Hepatocyte (in vitro differentiated cells): ENCODE data around the gene GMEB2.

Source experiments
- CTCF ChIP-seq: fragments of 200-600 bp; sonication (generic); IDR thresholded peaks from 2 replicates; pipeline ENCODE4 v1.5.1; 2016; ENCODE audit warnings: antibody characterized with exemption, mild to moderate bottlenecking; ENCODE audit not compliant: poor library complexity
- EZH2 ChIP-seq: fragments of 200-600 bp; sonication (generic); IDR thresholded peaks from 2 replicates; pipeline ENCODE4 v1.6.1; 2016; ENCODE audit warnings: antibody characterized with exemption, mild to moderate bottlenecking, borderline replicate concordance
- EZH2phosphoT487 ChIP-seq: fragments of 200-600 bp; sonication (generic); IDR thresholded peaks from one replicate; pipeline ENCODE4 v1.6.1; 2018; ENCODE audit warnings: antibody characterized with exemption, mild to moderate bottlenecking, low read depth, moderate library complexity; ENCODE audit not compliant: unreplicated experiment, severe bottlenecking

- TF ChIP-seq CTCF (no peak), EZH2 (no peak), EZH2phosphoT487 (no peak)
Measured at GRCh38 chr20:63628246-63628975, 1.5 kb upstream of the GMEB2 start.
